GM12878 (cell line): ENCODE results near the gene RABL6. TPM values are rescaled to one million over a fixed set of nuclear protein-coding genes. Genes with fewer than 3 reads are reported as not detected.

Experiments used
- ATAC-seq: fragments of 200-7000 bp; cut with Tn5 transposase; 3 replicates; pipeline ENCODE4 v1.9.1; 2020; ENCODE audit warnings: mild to moderate bottlenecking, moderate library complexity
- BruUV-seq: library from RNA; stranded (reverse); fragments of 400-500 nt; replicated peaks from 2 replicates; lab custom pipeline; 2021; lab: Mats Ljungman, UMichigan
- CTCF ChIA-PET: fragments of 300-600 bp; sonication (Branson Sonifier 250); formaldehyde crosslinking; extraction: SDS; loops from one replicate; lab custom pipeline; 2021; ENCODE audit warnings: inconsistent platforms; lab: Yijun Ruan, JAX
- POLR2A ChIA-PET: fragments of 350-600 bp; formaldehyde crosslinking; extraction: SDS; loops from one replicate; lab custom pipeline; 2021; ENCODE audit warnings: inconsistent platforms; lab: Charles Lee
- RAD21 ChIA-PET: fragments of 300-600 bp; sonication (Branson Sonifier 250); formaldehyde crosslinking; loops from one replicate; lab custom pipeline; 2023; ENCODE audit warnings: antibody characterized with exemption; ENCODE audit not compliant: unreplicated experiment; lab: Charles Lee
- SMC1A ChIA-PET: fragments of 300-600 bp; sonication (Branson Sonifier 250); formaldehyde crosslinking; loops from one replicate; lab custom pipeline; 2023; ENCODE audit not compliant: unreplicated experiment, uncharacterized antibody; lab: Charles Lee
- DNase-seq: peaks from one replicate; pipeline ENCODE4 v3.0.0-alpha.2; 2011; ENCODE audit warnings: low read depth, low spot score
- FAIRE-seq: peaks from 3 replicates; lab custom pipeline; 2011; peaks lifted over from hg19 to GRCh38; lab: Jason Lieb, UNC
- H2AFZ ChIP-seq: 2 replicates; pipeline ENCODE4 v1.6.0; 2011; ENCODE audit warnings: low read depth, low read length, control low read depth; ENCODE audit not compliant: control insufficient read depth
- H3K27ac ChIP-seq: 2 replicates; pipeline ENCODE4 v1.5.1; 2011; ENCODE audit warnings: control low read depth; ENCODE audit not compliant: control insufficient read depth, insufficient read depth
- H3K27me3 ChIP-seq, 2 experiments: replicated peaks in 1 of 2; 2 replicates each; pipeline versions ENCODE4 v1.6.0 to v1.6.1; 2011; ENCODE audit warnings: low read length in 1 of 2; ENCODE audit not compliant: control insufficient read depth in 2 of 2, insufficient read depth in 2 of 2
- H3K36me3 ChIP-seq, 2 experiments: 2 replicates each; pipeline ENCODE4 v1.5.1; 2011; ENCODE audit warnings: low read length in 1 of 2; ENCODE audit not compliant: control insufficient read depth in 2 of 2, insufficient read depth in 2 of 2
- H3K4me1 ChIP-seq: 2 replicates; pipeline ENCODE4 v1.6.1; 2011; ENCODE audit warnings: mild to moderate bottlenecking, low read length, moderate library complexity, mixed read lengths; ENCODE audit not compliant: control insufficient read depth, insufficient read depth
- H3K4me2 ChIP-seq: 2 replicates; pipeline ENCODE4 v1.6.0; 2011; ENCODE audit warnings: control low read depth; ENCODE audit not compliant: control insufficient read depth, insufficient read depth
- H3K4me3 ChIP-seq: fragments of 200-600 bp; sonication (generic); 2 replicates; pipeline ENCODE4 v1.5.1; 2016
- H3K79me2 ChIP-seq: 2 replicates; pipeline ENCODE4 v1.6.0; 2011; ENCODE audit warnings: low read length; ENCODE audit not compliant: control insufficient read depth, insufficient read depth
- H3K9ac ChIP-seq: 2 replicates; pipeline ENCODE4 v1.8.0; 2011; ENCODE audit warnings: low read length, control low read depth, mixed read lengths; ENCODE audit not compliant: control insufficient read depth, insufficient read depth
- H3K9me3 ChIP-seq: replicated peaks from 3 replicates; pipeline ENCODE4 v1.5.1; 2011; ENCODE audit warnings: mild to moderate bottlenecking, low read length; ENCODE audit not compliant: control insufficient read depth, insufficient read depth
- H4K20me1 ChIP-seq: 2 replicates; pipeline ENCODE4 v1.6.0; 2011; ENCODE audit not compliant: control insufficient read depth, insufficient read depth
- CEBPZ ChIP-seq: fragments of 150-350 bp; IDR thresholded peaks from 2 replicates; pipeline ENCODE4 v1.6.1; 2016; ENCODE audit warnings: low read depth, low read length
- IKZF1 ChIP-seq: fragments of 450-650 bp; conservative IDR thresholded peaks from 2 replicates; pipeline ENCODE4 v1.6.1; 2017; ENCODE audit warnings: antibody characterized with exemption, mild to moderate bottlenecking
- LARP7 ChIP-seq: fragments of 450-650 bp; IDR thresholded peaks from 2 replicates; pipeline ENCODE4 v1.6.1; 2017; ENCODE audit warnings: mild to moderate bottlenecking
- NFYA ChIP-seq: IDR thresholded peaks from 2 replicates; pipeline ENCODE4 v1.6.1; 2011; ENCODE audit warnings: low read depth, mild to moderate bottlenecking, low read length, improper control_type of control experiment, borderline replicate concordance
- NRF1 ChIP-seq: conservative IDR thresholded peaks from 2 replicates; pipeline ENCODE4 v1.6.1; 2011; ENCODE audit warnings: mild to moderate bottlenecking, low read depth, low read length, improper control_type of control experiment
- SIN3A ChIP-seq: IDR thresholded peaks from 2 replicates; pipeline ENCODE4 v1.6.1; 2012; ENCODE audit warnings: low read depth, low read length, improper control_type of control experiment
- SMC3 ChIP-seq: IDR thresholded peaks from 2 replicates; pipeline ENCODE4 v1.6.1; 2011; ENCODE audit warnings: low read length, improper control_type of control experiment, borderline replicate concordance
- STAT1 ChIP-seq: fragments of 450-650 bp; conservative IDR thresholded peaks from 2 replicates; pipeline ENCODE4 v1.6.1; 2014; ENCODE audit warnings: antibody characterized with exemption, mild to moderate bottlenecking
- SUPT20H ChIP-seq: IDR thresholded peaks from 2 replicates; pipeline ENCODE4 v1.6.1; 2011; ENCODE audit warnings: low read depth, mild to moderate bottlenecking, low read length, moderate library complexity, borderline replicate concordance; ENCODE audit not compliant: control insufficient read depth
- TCF7 ChIP-seq: IDR thresholded peaks from 2 replicates; pipeline ENCODE4 v1.6.1; 2014; ENCODE audit warnings: antibody characterized with exemption, borderline replicate concordance
- USF1 ChIP-seq: IDR thresholded peaks from 2 replicates; pipeline ENCODE4 v1.6.1; 2011; ENCODE audit warnings: borderline replicate concordance, low read depth, mild to moderate bottlenecking, moderate library complexity, mixed read lengths, low read length; ENCODE audit not compliant: insufficient read depth; ENCODE audit errors: extremely low read length
- ZBED1 ChIP-seq: IDR thresholded peaks from 2 replicates; pipeline ENCODE4 v1.6.1; 2016; ENCODE audit warnings: borderline replicate concordance
- ZNF592 ChIP-seq: fragments of 450-650 bp; IDR thresholded peaks from 2 replicates; pipeline ENCODE4 v1.6.1; 2017; ENCODE audit warnings: mild to moderate bottlenecking, moderate library complexity
- ZZZ3 ChIP-seq: IDR thresholded peaks from 2 replicates; pipeline ENCODE4 v1.6.1; 2011; ENCODE audit warnings: low read depth; ENCODE audit not compliant: control insufficient read depth, insufficient read length
- whole genome bisulfite sequencing: methylation state at CpG from one replicate; pipeline ENCODE4 v1.1.6; 2016; ENCODE audit warnings: low lambda C conversion rate; ENCODE audit not compliant: insufficient replicate concordance, insufficient coverage; ENCODE audit errors: missing lambda C conversion rate; 5-methylcytosine and 5-hydroxymethylcytosine counted together
- in situ Hi-C: fragments of 300-500 bp; cut with MboI; formaldehyde crosslinking; loops from 9 replicates; pipeline ENCODE4 v1.14.3; 2018; ENCODE audit warnings: mixed read lengths
- intact Hi-C: fragments of 100-400 bp; cut with micrococcal nuclease; formaldehyde crosslinking; loops from one replicate; pipeline ENCODE4 v1.14.2; 2022; ENCODE audit not compliant: unreplicated experiment
- polyA plus RNA-seq, 11 experiments: library from polyadenylated mRNA; depleted of rRNA in 4 of 11; unstranded in 6 of 11; stranded (reverse) in 5 of 11; fragments of >200 nt; fragmentation: Nextera tagmentation in 4 of 11; fragmentation: Illumina TruSeq in 1 of 11; extraction: Ambion mirVana in 4 of 11; extraction: Trizol in 1 of 11; gene quantifications; 1 replicate in 1 of 11; 2 replicates in 10 of 11; pipeline versions ENCODE4 v1.2.1 to v1.2.3, GENCODE V29; 2011 to 2016; ENCODE audit warnings: inconsistent platforms in 2 of 11, missing spikeins in 2 of 11, low read depth in 1 of 11
- total RNA-seq, 4 experiments: library from RNA; depleted of rRNA in 3 of 4; stranded (reverse); fragments of >200 nt in 3 of 4; fragmentation: Illumina TruSeq in 1 of 4; extraction: Trizol in 1 of 4; gene quantifications; 2 replicates each; pipeline versions ENCODE4 v1.2.1 to v1.2.3, GENCODE V29; 2013 to 2021

The RABL6 gene
- total and polyA plus RNA-seq, 10 of the 15 experiments (the other 5 are each of a cell fraction or from before 2014, with no cell fraction given) = 1.4 to 134 (median 42.7) TPM

GRCh38 chr9:136867480-136867879 lies 59.7 kb downstream of the RABL6 start:
- 97% methylated on average over 18 of the region's 18 CpGs for WGBS
- no peaks in the 10 kb centered on the region for H3K27me3 ChIP-seq
- peaks cover 24% of the 10 kb centered on the region for H3K79me2 ChIP-seq
- H3K9ac ChIP-seq = no peak overlapping the region
- peaks cover 5% of the 10 kb centered on the region for H3K4me1 ChIP-seq
- 0 out of 2 replicates have a peak, but pooled peaks cover 2% of the 10 kb centered on the region for H4K20me1 ChIP-seq
- FAIRE-seq = no peak
- no peak overlapping the region for H3K4me3 ChIP-seq
- no peak for DNase-seq
- BruUV-seq = no TSS peak
- H3K4me2 ChIP-seq = no peak overlapping the region
- H3K27ac ChIP-seq = no peak overlapping the region
- POLR2A ChIA-PET = interaction anchor here (0.5 to 1.5 kb wide), 2 partner anchors 14 to 65 kb away, joined by 5 read pairs; no protein-coding TSS in a partner anchor
- SMC1A ChIA-PET = interaction anchor here (1.8 kb wide), 1 partner anchor 14 kb away, joined by 9 read pairs; no protein-coding TSS in a partner anchor
- in situ Hi-C loops (no loop called here), intact Hi-C loops (no loop called here)
- ATAC-seq = no peak
- RAD21 ChIA-PET = no interaction called here
- peaks cover 3% of the 10 kb centered on the region; the same call in 1 of the 3 replicates for H3K9me3 ChIP-seq
- TF ChIP-seq CEBPZ = no peak
- no peak for TF ChIP-seq NRF1
- TF ChIP-seq ZZZ3 = no peak
- TF ChIP-seq SIN3A = no peak
- no peak for TF ChIP-seq TCF7
- no peak for TF ChIP-seq LARP7
- TF ChIP-seq ZNF592 = no peak
- TF ChIP-seq NFYA = no peak
- no peak for TF ChIP-seq SUPT20H
- no peak for TF ChIP-seq USF1
- TF ChIP-seq ZBED1 = no peak
- TF ChIP-seq IKZF1 = no peak
- no peak for TF ChIP-seq SMC3
- no peak for TF ChIP-seq STAT1
- no peak overlapping the region for H2AFZ ChIP-seq
- CTCF ChIA-PET = no interaction called here
- H3K36me3 ChIP-seq = peaks cover 3 to 5% of the 10 kb centered on the region in 2 experiments; a peak in 3 of 4 replicates
